DOHH2 (cell line): ENCODE data around the gene CFAP97D1.

Experiments used
- H3F3A ChIP-seq: fragments of 200-600 bp; sonication (generic), shearing (Covaris generic); 2 replicates; pipeline ENCODE4 v1.6.0; 2016; ENCODE audit warnings: antibody characterized with exemption, mild to moderate bottlenecking; ENCODE audit not compliant: control insufficient read depth, insufficient read depth
- H3K27ac ChIP-seq: fragments of 200-600 bp; sonication (generic); 2 replicates; pipeline ENCODE4 v1.5.1; 2014; ENCODE audit warnings: low read depth, mild to moderate bottlenecking, low read length, moderate library complexity
- H3K27me3 ChIP-seq: fragments of 200-600 bp; sonication (generic); 2 replicates; pipeline ENCODE4 v1.6.1; 2014; ENCODE audit warnings: mild to moderate bottlenecking, low read length, mixed read lengths; ENCODE audit not compliant: control insufficient read depth
- H3K36me3 ChIP-seq: fragments of 200-600 bp; sonication (generic); 2 replicates; pipeline ENCODE4 v1.6.1; 2014; ENCODE audit warnings: mild to moderate bottlenecking, low read length, moderate library complexity, mixed read lengths; ENCODE audit not compliant: control insufficient read depth
- H3K4me1 ChIP-seq: fragments of 200-600 bp; sonication (generic); 2 replicates; pipeline ENCODE4 v1.6.1; 2014; ENCODE audit warnings: mild to moderate bottlenecking, low read length, mixed read lengths; ENCODE audit not compliant: control insufficient read depth
- H3K4me2 ChIP-seq: fragments of 200-600 bp; sonication (generic); 2 replicates; pipeline ENCODE4 v1.6.0; 2014; ENCODE audit warnings: mild to moderate bottlenecking, low read length, moderate library complexity
- H3K4me3 ChIP-seq: fragments of 200-600 bp; sonication (generic); 2 replicates; pipeline ENCODE4 v1.5.1; 2014; ENCODE audit warnings: mild to moderate bottlenecking, low read length, mixed read lengths
- H3K79me2 ChIP-seq: fragments of 200-600 bp; sonication (generic); 2 replicates; pipeline ENCODE4 v1.6.1; 2014; ENCODE audit warnings: mild to moderate bottlenecking, low read length, mixed read lengths; ENCODE audit not compliant: control insufficient read depth
- H3K9me2 ChIP-seq: fragments of 200-600 bp; sonication (generic); replicated peaks from 2 replicates; pipeline ENCODE4 v1.6.1; 2014; ENCODE audit warnings: mild to moderate bottlenecking, low read length, mixed read lengths; ENCODE audit not compliant: control insufficient read depth
- H3K9me3 ChIP-seq: fragments of 200-600 bp; sonication (generic); 2 replicates; pipeline ENCODE4 v1.6.1; 2014; ENCODE audit warnings: antibody characterized with exemption, low read length, mixed read lengths; ENCODE audit not compliant: control insufficient read depth, insufficient read depth
- H4K20me1 ChIP-seq: fragments of 200-600 bp; sonication (generic); 2 replicates; pipeline ENCODE4 v1.6.0; 2014; ENCODE audit warnings: low read depth, mild to moderate bottlenecking, antibody characterized with exemption, low read length, moderate library complexity; ENCODE audit not compliant: control insufficient read depth, insufficient read depth
- EZH2phosphoT487 ChIP-seq: fragments of 200-600 bp; sonication (generic); IDR thresholded peaks from 2 replicates; pipeline ENCODE4 v1.6.1; 2017; ENCODE audit warnings: borderline replicate concordance, mild to moderate bottlenecking, antibody characterized with exemption, low read length, moderate library complexity, mixed read lengths
- TF ChIP-seq, protein P1 (sequence below): fragments of 200-600 bp; sonication (generic); IDR thresholded peaks from one replicate; pipeline ENCODE4 v1.5.1; 2014; ENCODE audit warnings: antibody characterized with exemption, mild to moderate bottlenecking, low read depth, low read length; ENCODE audit not compliant: poor library complexity, severe bottlenecking

Gene CFAP97D1

DNA sequence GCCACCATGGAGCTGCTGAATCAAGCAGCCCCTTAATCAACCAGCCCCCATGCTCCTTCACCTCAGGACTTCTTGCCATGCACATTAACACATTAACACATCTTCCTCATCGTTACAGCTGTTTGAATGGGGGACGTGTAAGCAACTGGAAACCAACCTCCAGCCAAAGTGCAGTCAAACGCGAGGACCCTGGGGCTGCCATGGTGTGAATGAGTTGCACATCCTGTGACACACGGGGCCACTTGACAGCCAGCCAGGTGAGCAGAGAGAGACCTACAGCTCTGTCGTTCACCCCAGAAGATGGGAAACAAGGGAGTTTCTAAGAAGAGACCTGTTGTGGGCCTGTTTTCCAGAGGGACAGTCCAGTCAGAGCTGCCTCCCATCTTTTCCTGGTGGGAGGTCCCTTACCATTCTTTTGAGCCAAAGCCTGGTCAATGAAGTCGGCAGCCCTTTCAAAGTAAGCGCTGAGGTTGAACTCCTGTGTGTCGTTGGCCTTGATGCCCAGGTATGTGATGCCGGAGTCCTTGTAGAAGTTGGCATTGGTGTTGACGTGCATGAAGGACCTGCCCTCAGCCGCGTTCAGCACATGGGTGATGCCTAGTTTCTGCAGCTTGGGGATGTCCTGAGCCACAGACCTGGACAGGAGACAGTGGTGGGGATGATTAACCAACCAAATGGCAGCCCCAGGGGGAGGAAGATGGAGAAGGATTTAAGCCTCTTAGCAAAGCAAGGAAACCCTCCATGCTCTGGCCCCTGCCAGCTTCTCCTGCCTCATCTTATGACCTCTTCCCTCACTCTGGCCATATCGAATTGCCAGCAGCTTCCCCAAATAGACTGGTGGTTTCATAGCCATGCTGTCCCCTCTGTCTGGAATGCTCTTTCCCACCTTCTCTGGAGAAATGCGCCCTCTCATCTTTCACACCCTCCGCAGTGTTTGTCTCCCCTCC, 5.7 kb upstream of the CFAP97D1 start:
- TF ChIP-seq, protein P1, sequence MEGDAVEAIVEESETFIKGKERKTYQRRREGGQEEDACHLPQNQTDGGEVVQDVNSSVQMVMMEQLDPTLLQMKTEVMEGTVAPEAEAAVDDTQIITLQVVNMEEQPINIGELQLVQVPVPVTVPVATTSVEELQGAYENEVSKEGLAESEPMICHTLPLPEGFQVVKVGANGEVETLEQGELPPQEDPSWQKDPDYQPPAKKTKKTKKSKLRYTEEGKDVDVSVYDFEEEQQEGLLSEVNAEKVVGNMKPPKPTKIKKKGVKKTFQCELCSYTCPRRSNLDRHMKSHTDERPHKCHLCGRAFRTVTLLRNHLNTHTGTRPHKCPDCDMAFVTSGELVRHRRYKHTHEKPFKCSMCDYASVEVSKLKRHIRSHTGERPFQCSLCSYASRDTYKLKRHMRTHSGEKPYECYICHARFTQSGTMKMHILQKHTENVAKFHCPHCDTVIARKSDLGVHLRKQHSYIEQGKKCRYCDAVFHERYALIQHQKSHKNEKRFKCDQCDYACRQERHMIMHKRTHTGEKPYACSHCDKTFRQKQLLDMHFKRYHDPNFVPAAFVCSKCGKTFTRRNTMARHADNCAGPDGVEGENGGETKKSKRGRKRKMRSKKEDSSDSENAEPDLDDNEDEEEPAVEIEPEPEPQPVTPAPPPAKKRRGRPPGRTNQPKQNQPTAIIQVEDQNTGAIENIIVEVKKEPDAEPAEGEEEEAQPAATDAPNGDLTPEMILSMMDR = no peak
- TF ChIP-seq EZH2phosphoT487 = no peak
- Histone ChIP-seq H3K36me3 (no peaks in the 10 kb centered on the region), H3K27me3 (peaks cover 17% of the 10 kb centered on the region), H3K4me1 (peaks cover 14% of the 10 kb centered on the region; the same call in 1 of the 2 replicates), H3K9me2 (no peaks in the 10 kb centered on the region), H3K27ac (no peak overlapping the region), H3K4me2 (no peak overlapping the region), H3K4me3 (no peak overlapping the region), H3F3A (no peaks in the 10 kb centered on the region), H3K9me3 (no peaks in the 10 kb centered on the region), H3K79me2 (no peaks in the 10 kb centered on the region), H4K20me1 (no peaks in the 10 kb centered on the region)

DNA sequence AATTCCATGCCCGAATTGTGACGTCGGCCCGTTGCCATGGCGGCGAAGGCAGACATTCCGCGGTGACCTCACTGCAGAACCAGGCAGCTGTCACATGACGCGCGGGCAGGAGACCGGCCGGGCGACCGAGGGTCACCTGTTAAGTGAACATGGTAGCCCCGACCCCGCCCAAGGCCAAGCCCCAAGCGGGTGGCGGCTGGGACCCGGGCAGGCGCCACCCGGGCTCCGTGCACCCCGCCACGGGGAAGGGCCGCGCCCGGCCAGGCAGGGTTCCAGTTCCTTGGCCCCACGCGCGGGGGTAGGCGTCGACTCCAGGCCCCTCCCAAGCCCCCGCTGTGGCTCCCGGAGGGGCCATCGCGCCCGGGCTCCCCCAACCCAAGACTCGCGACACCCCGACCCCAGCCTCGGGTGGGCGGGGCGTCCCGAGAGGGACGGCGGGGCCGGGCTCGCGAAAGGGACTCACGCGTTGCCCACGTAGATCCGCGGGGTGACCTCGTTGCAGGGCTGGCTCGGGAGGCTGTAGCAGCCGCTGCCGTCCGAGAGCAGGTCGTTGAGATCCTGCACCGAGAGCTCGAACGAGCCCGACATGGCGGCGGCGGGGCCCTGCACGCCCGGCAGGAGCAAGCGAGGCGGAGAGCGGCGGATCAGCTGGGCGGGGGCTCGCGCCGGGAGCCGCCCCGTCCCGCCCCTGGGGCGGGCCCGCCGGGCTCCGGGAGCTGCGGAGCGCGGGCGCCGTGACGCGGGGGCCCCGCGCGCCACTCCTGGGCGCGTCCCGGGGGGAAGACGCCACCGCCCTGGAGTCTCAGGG, 1.7 kb upstream of the CFAP97D1 start, which contains the start of gene DUSP3:
TSS of gene DUSP3 (minus strand) at position 641 of the 808 bp plus-strand sequence. CDS start at position 588, 53 bp downstream.
- no peaks in the 10 kb centered on the region for H3F3A ChIP-seq
- H3K4me2 ChIP-seq = peak within 1 kb of the TSS; percentile 97
- no peaks in the 10 kb centered on the region for H3K9me2 ChIP-seq
- H3K79me2 ChIP-seq = no peaks in the 10 kb centered on the region
- H3K27me3 ChIP-seq = peaks cover 37% of the 10 kb centered on the region
- H3K9me3 ChIP-seq = no peaks in the 10 kb centered on the region
- H4K20me1 ChIP-seq = no peaks in the 10 kb centered on the region
- H3K36me3 ChIP-seq = no peaks in the 10 kb centered on the region
- no peak within 1 kb of the TSS for H3K27ac ChIP-seq
- TF ChIP-seq, protein P1 = no peak
- no peak for TF ChIP-seq EZH2phosphoT487
- peak within 1 kb of the TSS; percentile 86 for H3K4me3 ChIP-seq
- peaks cover 11% of the 10 kb centered on the region; the same call in 1 of the 2 replicates for H3K4me1 ChIP-seq

DNA sequence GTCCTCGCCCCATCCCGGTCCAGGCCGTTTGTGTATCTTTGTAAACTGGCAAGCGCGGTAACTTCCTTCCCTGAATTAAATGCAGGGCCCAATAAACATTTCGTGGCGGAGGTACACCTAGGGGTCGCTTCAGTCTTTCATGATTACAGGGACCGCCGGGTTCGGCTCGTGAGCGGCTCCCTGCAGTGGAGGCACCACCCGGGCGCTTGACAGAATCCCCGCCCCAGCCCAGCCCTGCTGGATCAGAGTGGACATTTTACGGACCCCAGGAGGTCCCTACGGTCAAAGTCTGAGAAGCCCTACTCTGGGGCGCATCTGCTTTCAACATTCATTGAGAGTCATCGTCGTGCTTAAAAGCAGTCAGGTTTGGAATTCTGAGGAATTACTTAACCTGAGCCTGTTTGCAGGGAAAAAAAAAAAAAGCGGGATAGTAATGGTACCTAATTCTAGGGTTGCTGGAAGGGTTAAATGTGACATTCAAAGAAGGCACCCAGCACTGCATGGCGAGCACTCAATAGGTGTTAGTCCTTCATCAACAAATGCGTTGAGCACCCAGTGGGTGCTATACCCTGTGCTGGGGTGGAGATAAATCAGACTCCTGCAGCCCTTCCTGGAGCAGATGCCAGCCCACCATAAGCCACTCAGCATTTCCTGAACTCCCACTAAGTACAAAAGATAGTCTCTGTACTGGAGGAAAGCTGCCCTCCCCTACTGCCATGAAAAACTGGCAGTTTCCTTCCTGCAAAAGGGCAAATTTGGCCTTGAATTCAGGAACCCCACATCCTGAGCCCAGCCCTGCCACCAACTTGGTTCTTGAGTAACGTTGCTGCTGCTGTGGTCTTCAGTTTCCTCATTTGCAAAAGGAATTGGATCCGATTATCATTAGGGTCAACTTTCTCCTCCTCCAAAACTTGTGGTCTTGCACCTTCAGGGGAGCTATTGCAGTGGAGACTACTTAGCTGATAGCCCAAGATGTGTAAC, 800 bp upstream of the CFAP97D1 start:
- H3K4me1 ChIP-seq = peaks cover 11% of the 10 kb centered on the region; the same call in 1 of the 2 replicates
- no peak overlapping the region for H3K27ac ChIP-seq
- H3K9me3 ChIP-seq = no peaks in the 10 kb centered on the region
- H3K4me2 ChIP-seq = peak overlapping the region; percentile 97
- H3K9me2 ChIP-seq = no peaks in the 10 kb centered on the region
- H3K27me3 ChIP-seq = peaks cover 42% of the 10 kb centered on the region
- H3K36me3 ChIP-seq = no peaks in the 10 kb centered on the region
- H4K20me1 ChIP-seq = no peaks in the 10 kb centered on the region
- H3K4me3 ChIP-seq = peak overlapping the region; percentile 86
- TF ChIP-seq, protein P1 = peak; percentile 24
- 0 out of 2 replicates have a peak, but pooled peaks have one; percentile 61 for TF ChIP-seq EZH2phosphoT487
- no peaks in the 10 kb centered on the region for H3K79me2 ChIP-seq
- no peaks in the 10 kb centered on the region for H3F3A ChIP-seq
